ENCODE data around the gene OR4F6. TPM values are rescaled to one million over a fixed set of nuclear protein-coding genes. Genes with fewer than 3 reads are reported as not detected.

OR4F6 gene
- total and polyA plus RNA-seq, 2 donors = not detected

Other genes with a start within 250 kb of the OR4F6 start
- gene TM2D3, start 151.1 kb upstream of the OR4F6 start, total RNA-seq = 35.9 TPM
- 74.4 TPM for gene TM2D3, start 151.1 kb upstream of the OR4F6 start, polyA plus RNA-seq
- gene TARS3, start 79.0 kb upstream of the OR4F6 start, total RNA-seq = 13.2 TPM
- 14.6 TPM for gene TARS3, start 79.0 kb upstream of the OR4F6 start, polyA plus RNA-seq
- not detected for gene OR4F15, start 8.7 kb downstream of the OR4F6 start, total RNA-seq
- gene OR4F15, start 8.7 kb downstream of the OR4F6 start, polyA plus RNA-seq = 0.05 TPM